ENCODE results near the gene GJC1.

DNA sequence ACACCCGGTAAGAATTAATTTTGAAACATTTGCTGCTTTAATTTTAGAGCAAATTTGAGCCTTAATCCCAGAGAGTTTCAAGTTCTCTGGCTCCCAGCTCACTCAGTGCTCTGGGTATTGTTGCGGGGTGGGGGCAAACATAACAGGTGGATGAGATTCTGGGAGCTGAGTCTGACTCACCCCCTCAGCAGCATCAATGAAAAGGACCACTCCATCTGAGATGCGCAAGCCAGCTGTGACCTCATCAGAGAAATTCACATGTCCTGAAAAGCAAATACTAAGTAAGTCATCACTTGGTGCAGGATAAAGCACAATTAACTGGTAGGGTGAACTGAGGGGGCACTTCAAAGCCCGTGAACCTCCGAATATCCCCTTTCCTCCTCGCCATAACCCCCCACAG lies 49.3 kb upstream of the GJC1 start:
- TF ChIP-seq, protein P1, sequence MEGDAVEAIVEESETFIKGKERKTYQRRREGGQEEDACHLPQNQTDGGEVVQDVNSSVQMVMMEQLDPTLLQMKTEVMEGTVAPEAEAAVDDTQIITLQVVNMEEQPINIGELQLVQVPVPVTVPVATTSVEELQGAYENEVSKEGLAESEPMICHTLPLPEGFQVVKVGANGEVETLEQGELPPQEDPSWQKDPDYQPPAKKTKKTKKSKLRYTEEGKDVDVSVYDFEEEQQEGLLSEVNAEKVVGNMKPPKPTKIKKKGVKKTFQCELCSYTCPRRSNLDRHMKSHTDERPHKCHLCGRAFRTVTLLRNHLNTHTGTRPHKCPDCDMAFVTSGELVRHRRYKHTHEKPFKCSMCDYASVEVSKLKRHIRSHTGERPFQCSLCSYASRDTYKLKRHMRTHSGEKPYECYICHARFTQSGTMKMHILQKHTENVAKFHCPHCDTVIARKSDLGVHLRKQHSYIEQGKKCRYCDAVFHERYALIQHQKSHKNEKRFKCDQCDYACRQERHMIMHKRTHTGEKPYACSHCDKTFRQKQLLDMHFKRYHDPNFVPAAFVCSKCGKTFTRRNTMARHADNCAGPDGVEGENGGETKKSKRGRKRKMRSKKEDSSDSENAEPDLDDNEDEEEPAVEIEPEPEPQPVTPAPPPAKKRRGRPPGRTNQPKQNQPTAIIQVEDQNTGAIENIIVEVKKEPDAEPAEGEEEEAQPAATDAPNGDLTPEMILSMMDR (IDR thresholded peaks at IDR 0.05): no peak
- no peak for TF ChIP-seq POLR2A (IDR thresholded peaks at IDR 0.05)

Measured in testis (tissue), 2 donors.